K562 (cell line): ENCODE measurements around the gene TAL1. TPM values are rescaled to one million over a fixed set of nuclear protein-coding genes. Genes with fewer than 3 reads are reported as not detected.
A peak's percentile ranks its signal among the peaks of the same experiment; 100 is the strongest.

ENCODE experiments used
- ATAC-seq: fragments of 200-7000 bp; cut with Tn5 transposase; 3 replicates; pipeline ENCODE4 v1.9.1; 2020; ENCODE audit warnings: moderate library complexity
- BruUV-seq: library from RNA; stranded (reverse); fragments of 400-500 nt; replicated peaks from 2 replicates; lab custom pipeline; 2021; lab: Mats Ljungman, UMichigan
- CTCF ChIA-PET: fragments of 300-600 bp; formaldehyde crosslinking; extraction: SDS; loops from one replicate; lab custom pipeline; 2021; ENCODE audit warnings: low intra/inter-chr PET ratio; lab: Yijun Ruan, JAX
- POLR2A ChIA-PET: fragments of 300-600, 350-650 bp; sonication (Branson Sonifier 250); formaldehyde crosslinking; extraction: SDS; loops from one replicate; lab custom pipeline; 2021; ENCODE audit warnings: antibody characterized with exemption, inconsistent platforms; lab: Yijun Ruan, JAX
- DNase-seq, 4 experiments: peaks; one replicate each; pipeline versions ENCODE4 v3.0.0 to v3.0.0-alpha.2; 2011 to 2018; ENCODE audit warnings: low spot score in 3 of 4, mixed read lengths in 3 of 4; ENCODE audit errors: extremely low read depth in 1 of 4
- FAIRE-seq: peaks from 2 replicates; lab custom pipeline; 2011; peaks lifted over from hg19 to GRCh38; lab: Jason Lieb, UNC
- H2AFZ ChIP-seq: 2 replicates; pipeline ENCODE4 v1.6.0; 2011; ENCODE audit warnings: low read depth, low read length, control low read depth, inconsistent platforms
- H3K27ac ChIP-seq: fragments of 200-600 bp; 3 replicates; pipeline ENCODE4 v1.8.0; 2011; ENCODE audit warnings: low read depth, mild to moderate bottlenecking, control low read depth, inconsistent platforms, low read length, moderate library complexity, mixed read lengths; ENCODE audit errors: extremely low read depth
- H3K27me3 ChIP-seq, 2 experiments: fragments of 300-600 bp in 1 of 2; 2 replicates in 1 of 2; 3 replicates in 1 of 2; pipeline versions ENCODE4 v1.6.0 to v1.8.0; 2011; ENCODE audit warnings: inconsistent platforms in 2 of 2, low read length in 2 of 2, mild to moderate bottlenecking in 1 of 2, mixed read lengths in 1 of 2, moderate library complexity in 1 of 2; ENCODE audit not compliant: control insufficient read depth in 2 of 2, insufficient read depth in 2 of 2
- H3K36me3 ChIP-seq: fragments of 300-600 bp; 3 replicates; pipeline ENCODE4 v1.8.0; 2011; ENCODE audit warnings: mild to moderate bottlenecking, low read length, inconsistent platforms; ENCODE audit not compliant: control insufficient read depth, insufficient read depth
- H3K4me1 ChIP-seq, 2 experiments: fragments of 200-600 bp in 1 of 2; replicated peaks in 1 of 2; 2 replicates in 1 of 2; 3 replicates in 1 of 2; pipeline versions ENCODE4 v1.5.1 to v1.8.0; 2011; ENCODE audit warnings: inconsistent platforms in 2 of 2, low read length in 2 of 2, mild to moderate bottlenecking in 1 of 2, mixed read lengths in 1 of 2, moderate library complexity in 1 of 2; ENCODE audit not compliant: control insufficient read depth in 2 of 2, insufficient read depth in 2 of 2
- H3K4me2 ChIP-seq: 2 replicates; pipeline ENCODE4 v1.6.1; 2011; ENCODE audit warnings: low read length, control low read depth, inconsistent platforms, mixed read lengths; ENCODE audit not compliant: insufficient read depth
- H3K4me3 ChIP-seq: fragments of 200-600 bp; sonication (generic), shearing (Covaris generic); 2 replicates; pipeline ENCODE4 v1.5.1; 2016; ENCODE audit warnings: control low read depth, inconsistent platforms
- H3K79me2 ChIP-seq: fragments of 200-600 bp; 3 replicates; pipeline ENCODE4 v1.8.0; 2011; ENCODE audit warnings: low read length, inconsistent platforms; ENCODE audit not compliant: control insufficient read depth, insufficient read depth
- H3K9ac ChIP-seq, 2 experiments: 2 replicates each; pipeline versions ENCODE4 v1.6.0 to v1.6.1; 2011; ENCODE audit warnings: low read depth in 2 of 2, low read length in 2 of 2, control low read depth in 1 of 2, inconsistent platforms in 1 of 2, mild to moderate bottlenecking in 1 of 2, mixed read lengths in 1 of 2; ENCODE audit not compliant: insufficient read depth in 1 of 2
- H3K9me1 ChIP-seq: one replicate; pipeline ENCODE4 v1.6.0; 2011; ENCODE audit warnings: inconsistent platforms, mild to moderate bottlenecking, low read length, moderate library complexity; ENCODE audit not compliant: control insufficient read depth, insufficient read depth
- H3K9me3 ChIP-seq: replicated peaks from 2 replicates; pipeline ENCODE4 v1.5.1; 2011; ENCODE audit warnings: low read depth, low read length, inconsistent platforms; ENCODE audit not compliant: control insufficient read depth, insufficient read depth
- H4K20me1 ChIP-seq: replicated peaks from 2 replicates; pipeline ENCODE4 v1.6.1; 2011; ENCODE audit warnings: low read length, inconsistent platforms, mixed read lengths; ENCODE audit not compliant: control insufficient read depth, insufficient read depth
- ATF1 ChIP-seq, 2 experiments: fragments of 450-650 bp in 1 of 2; IDR thresholded peaks; 2 replicates each; pipeline ENCODE4 v1.6.1; 2016; ENCODE audit warnings: missing compliant biosample characterization in 1 of 2, missing genetic modification characterization in 1 of 2
- CC2D1A ChIP-seq: fragments of 450-650 bp; IDR thresholded peaks from 2 replicates; pipeline ENCODE4 v1.6.1; 2017; ENCODE audit warnings: mild to moderate bottlenecking
- CSDE1 ChIP-seq, 2 experiments: fragments of 450-650 bp; IDR thresholded peaks; 2 replicates each; pipeline ENCODE4 v1.6.1; 2016; ENCODE audit warnings: mild to moderate bottlenecking in 1 of 2
- FOXP4 ChIP-seq: sonication (generic); formaldehyde crosslinking; IDR thresholded peaks from 2 replicates; pipeline ENCODE4 v1.8.0; 2022; ENCODE audit warnings: mild to moderate bottlenecking, missing genetic modification reagents, borderline replicate concordance
- HDAC2 ChIP-seq: fragments of 450-650 bp; IDR thresholded peaks from 2 replicates; pipeline ENCODE4 v1.6.1; 2016; ENCODE audit warnings: mild to moderate bottlenecking
- HDGF ChIP-seq: fragments of 450-650 bp; IDR thresholded peaks from 2 replicates; pipeline ENCODE4 v1.6.1; 2016
- NR1H2 ChIP-seq: sonication (generic); formaldehyde crosslinking; IDR thresholded peaks from 2 replicates; pipeline ENCODE4 v1.4.0; 2020; ENCODE audit warnings: mild to moderate bottlenecking, missing genetic modification reagents
- PHF21A ChIP-seq: fragments of 450-650 bp; IDR thresholded peaks from 2 replicates; pipeline ENCODE4 v1.6.1; 2017; ENCODE audit warnings: low read depth, borderline replicate concordance
- SIN3B ChIP-seq: fragments of 450-650 bp; IDR thresholded peaks from 2 replicates; pipeline ENCODE4 v1.6.1; 2017; ENCODE audit warnings: low read depth, mild to moderate bottlenecking, moderate library complexity
- SRSF3 ChIP-seq: fragments of 200-400 bp; formaldehyde crosslinking; IDR thresholded peaks from 2 replicates; pipeline ENCODE4 v1.6.1; 2016; ENCODE audit warnings: mild to moderate bottlenecking, low read length, moderate library complexity; ENCODE audit not compliant: insufficient read depth
- WHSC1 ChIP-seq: IDR thresholded peaks from one replicate; pipeline ENCODE4 v1.6.1; 2012; ENCODE audit warnings: low read length, control low read depth, inconsistent platforms
- ZNF408 ChIP-seq: fragments of 250-450 bp; sonication (Bioruptor Pico); IDR thresholded peaks from 2 replicates; pipeline ENCODE4 v1.4.0; 2020; ENCODE audit warnings: low read depth, mild to moderate bottlenecking, moderate library complexity
- ZNF41 ChIP-seq: fragments of 250-450 bp; sonication (Bioruptor Pico); conservative IDR thresholded peaks from 2 replicates; pipeline ENCODE4 v1.4.0; 2020; ENCODE audit warnings: mild to moderate bottlenecking
- ZSCAN32 ChIP-seq: fragments of 450-650 bp; formaldehyde crosslinking; IDR thresholded peaks from 2 replicates; pipeline ENCODE4 v1.4.0; 2020; ENCODE audit warnings: mild to moderate bottlenecking, moderate library complexity
- WGBS: fragments of 100-300 bp; shearing (Covaris generic); methylation state at CpG from one replicate; pipeline ENCODE4 v1.1.6; 2016; ENCODE audit warnings: low coverage, mixed read lengths; ENCODE audit not compliant: insufficient coverage; ENCODE audit errors: missing lambda C conversion rate; 5-methylcytosine and 5-hydroxymethylcytosine counted together
- in situ Hi-C: fragments of 300-500 bp; cut with MboI; formaldehyde crosslinking; loops from 4 replicates; pipeline ENCODE4 v1.15.0; 2018; ENCODE audit warnings: inconsistent platforms, mixed read lengths
- intact Hi-C: fragments of 100-400 bp; cut with micrococcal nuclease; formaldehyde crosslinking; loops from 2 replicates; pipeline ENCODE4 v1.14.2; 2022
- polyA plus RNA-seq, 8 experiments: library from polyadenylated mRNA; depleted of rRNA in 4 of 8; stranded (reverse) in 5 of 8; unstranded in 3 of 8; fragments of >200 nt; fragmentation: Nextera tagmentation in 2 of 8; fragmentation: Illumina TruSeq in 1 of 8; extraction: Ambion mirVana in 2 of 8; extraction: Trizol in 1 of 8; gene quantifications; 2 replicates each; pipeline versions ENCODE4 v1.2.1 to v1.2.3, GENCODE V29; 2011 to 2014; ENCODE audit warnings: inconsistent platforms in 1 of 8, missing spikeins in 1 of 8
- total RNA-seq, 7 experiments: library from RNA; depleted of rRNA in 6 of 7; stranded (reverse); fragments of >200 nt in 6 of 7; fragmentation: Illumina TruSeq in 2 of 7; extraction: Trizol in 2 of 7; gene quantifications; 2 replicates each; pipeline versions ENCODE4 v1.2.1 to v1.2.3, GENCODE V29; 2011 to 2021; ENCODE audit warnings: low replicate concordance in 1 of 7
- TF ChIP-seq, protein P1 (sequence below): fragments of 450-650 bp; IDR thresholded peaks from 2 replicates; pipeline ENCODE4 v1.6.1; 2016; ENCODE audit warnings: borderline replicate concordance
- TF ChIP-seq, protein P2 (sequence below), 3 experiments: fragments of 200-800 bp in 1 of 3; sonication (Bioruptor generic) in 1 of 3; sonication (generic) in 1 of 3; formaldehyde crosslinking in 1 of 3; IDR thresholded peaks; 2 replicates each; pipeline versions ENCODE4 v1.6.1 to v1.8.0; 2016 to 2022; ENCODE audit warnings: mild to moderate bottlenecking in 2 of 3, missing compliant biosample characterization in 2 of 3, missing genetic modification characterization in 2 of 3, missing genetic modification reagents in 1 of 3

The TAL1 gene
- total and polyA plus RNA-seq, 9 of the 15 experiments (the other 6 are each of a cell fraction or from before 2014, with no cell fraction given): 18.5 to 106 (median 59.7) TPM

- DNase-seq (peak; percentile 99 to 100 (median 99)), ATAC-seq (peak; percentile 86), FAIRE-seq (peak; percentile 94)
- H3K79me2 ChIP-seq: peaks cover 8% of the 10 kb centered on the region; the same call in 2 of the 3 replicates
- H3K4me3 ChIP-seq: peak overlapping the region; percentile 6; the same call in 1 of the 2 replicates
- H2AFZ ChIP-seq: peak overlapping the region; percentile 50
- POLR2A ChIA-PET: interaction anchor here (0.6 to 7.1 kb wide), 21 partner anchors 9 to 878 kb away, joined by 3 to 65 read pairs (median 3); partner anchors contain the start of genes PDZK1IP1 and STIL
- H3K9me3 ChIP-seq: no peaks in the 10 kb centered on the region
- no peaks in the 10 kb centered on the region for H4K20me1 ChIP-seq
- intact Hi-C loops (loop anchor here (1.0 to 5.0 kb wide), 5 partner anchors 13 to 255 kb away; partner anchors contain the start of genes CMPK1 and STIL), in situ Hi-C loops (loop anchor here (10.0 kb wide), 1 partner anchor 523 kb away; no protein-coding TSS in a partner anchor)
- CTCF ChIA-PET: interaction anchor here (3.2 to 3.8 kb wide), 2 partner anchors 81 to 242 kb away, joined by 23 to 28 read pairs; no protein-coding TSS in a partner anchor
- H3K9me1 ChIP-seq: no peaks in the 10 kb centered on the region
- peaks cover 46 to 62% of the 10 kb centered on the region in 2 experiments for H3K4me1 ChIP-seq
- H3K9ac ChIP-seq: peak overlapping the region; percentile 76 to 84
- no TSS peak for BruUV-seq
- WGBS: under 1% methylated on average over 18 of the region's 18 CpGs
- H3K36me3 ChIP-seq: no peaks in the 10 kb centered on the region
- peak overlapping the region; percentile 91 for H3K27ac ChIP-seq
- H3K4me2 ChIP-seq: peak overlapping the region; percentile 86
- H3K27me3 ChIP-seq: no peaks in the 10 kb centered on the region
- TF ChIP-seq SRSF3 (no peak), ZSCAN32 (no peak), ZNF408 (CRISPR knock-in tag) (no peak), CSDE1 (IDR thresholded peaks at IDR 0.05) (peak in 1 of 2 experiments; percentile 84; a peak in 1 of 4 replicates), WHSC1 (no peak), HDGF (peak; percentile 66; the same call in 1 of the 2 replicates), HDAC2 (peak; percentile 94), SIN3B (0 out of 2 replicates have a peak, but pooled peaks have one; percentile 14), ATF1 (CRISPR knock-in tag; IDR thresholded peaks at IDR 0.05) (no peak), ATF1 (tag; IDR thresholded peaks at IDR 0.05) (peak; percentile 79), FOXP4 (CRISPR knock-in tag) (no peak), PHF21A (peak; percentile 92), CC2D1A (peak; percentile 100), ZNF41 (CRISPR knock-in tag) (peak; percentile 94), NR1H2 (CRISPR knock-in tag) (no peak)
- TF ChIP-seq, protein P1, sequence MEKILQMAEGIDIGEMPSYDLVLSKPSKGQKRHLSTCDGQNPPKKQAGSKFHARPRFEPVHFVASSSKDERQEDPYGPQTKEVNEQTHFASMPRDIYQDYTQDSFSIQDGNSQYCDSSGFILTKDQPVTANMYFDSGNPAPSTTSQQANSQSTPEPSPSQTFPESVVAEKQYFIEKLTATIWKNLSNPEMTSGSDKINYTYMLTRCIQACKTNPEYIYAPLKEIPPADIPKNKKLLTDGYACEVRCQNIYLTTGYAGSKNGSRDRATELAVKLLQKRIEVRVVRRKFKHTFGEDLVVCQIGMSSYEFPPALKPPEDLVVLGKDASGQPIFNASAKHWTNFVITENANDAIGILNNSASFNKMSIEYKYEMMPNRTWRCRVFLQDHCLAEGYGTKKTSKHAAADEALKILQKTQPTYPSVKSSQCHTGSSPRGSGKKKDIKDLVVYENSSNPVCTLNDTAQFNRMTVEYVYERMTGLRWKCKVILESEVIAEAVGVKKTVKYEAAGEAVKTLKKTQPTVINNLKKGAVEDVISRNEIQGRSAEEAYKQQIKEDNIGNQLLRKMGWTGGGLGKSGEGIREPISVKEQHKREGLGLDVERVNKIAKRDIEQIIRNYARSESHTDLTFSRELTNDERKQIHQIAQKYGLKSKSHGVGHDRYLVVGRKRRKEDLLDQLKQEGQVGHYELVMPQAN: no peak
- TF ChIP-seq, protein P2, sequence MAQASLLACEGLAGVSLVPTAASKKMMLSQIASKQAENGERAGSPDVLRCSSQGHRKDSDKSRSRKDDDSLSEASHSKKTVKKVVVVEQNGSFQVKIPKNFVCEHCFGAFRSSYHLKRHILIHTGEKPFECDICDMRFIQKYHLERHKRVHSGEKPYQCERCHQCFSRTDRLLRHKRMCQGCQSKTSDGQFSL (CRISPR knock-in tag; IDR thresholded peaks at IDR 0.05): peak; percentile 30; the same call in 1 of the 2 replicates
- TF ChIP-seq, protein P2 (tag; IDR thresholded peaks at IDR 0.05): peak in 1 of 2 experiments; percentile 91
These were observed 50.7 kb downstream of the TAL1 start for GRCh38 chr1:47181095-47181954.
